Activated CD4-positive, alpha-beta memory T cell treated with anti-CD3 and anti-CD28 coated beads, Interleukin-2, amount 10 ng/mL, durations not matched to agents 7 days and 5 days (primary cell): Measurements from ENCODE around the gene CTNNA1. TPM values are rescaled to one million over a fixed set of nuclear protein-coding genes. Genes with fewer than 3 reads are reported as not detected.
A peak's percentile ranks its signal among the peaks of the same experiment; 100 is the strongest.

Source experiments
- CTCF ChIA-PET: fragments of 350-600 bp; sonication (Branson Sonifier 250); formaldehyde crosslinking; loops from one replicate; lab custom pipeline; 2021; ENCODE audit warnings: antibody characterized with exemption, inconsistent platforms; lab: Charles Lee
- POLR2A ChIA-PET: fragments of 350-600 bp; sonication (Branson Sonifier 250); formaldehyde crosslinking; loops from one replicate; lab custom pipeline; 2021; ENCODE audit warnings: antibody characterized with exemption; lab: Charles Lee
- DNase-seq: peaks from one replicate; pipeline ENCODE4 v3.0.0-alpha.2; 2020
- H3K27ac Mint-ChIP-seq: one replicate; pipeline ENCODE4 v1.8.0; 2021; ENCODE audit warnings: mild to moderate bottlenecking, mixed read lengths
- H3K27me3 Mint-ChIP-seq: one replicate; pipeline ENCODE4 v1.8.0; 2021; ENCODE audit warnings: mixed read lengths
- H3K36me3 Mint-ChIP-seq: one replicate; pipeline ENCODE4 v1.8.0; 2021; ENCODE audit warnings: low read depth, mixed read lengths
- H3K4me1 Mint-ChIP-seq: one replicate; pipeline ENCODE4 v1.8.0; 2021; ENCODE audit warnings: mixed read lengths
- H3K4me3 Mint-ChIP-seq: one replicate; pipeline ENCODE4 v1.8.0; 2021; ENCODE audit warnings: mild to moderate bottlenecking, mixed read lengths
- H3K9me3 Mint-ChIP-seq: one replicate; pipeline ENCODE4 v1.8.0; 2021; ENCODE audit warnings: mixed read lengths
- total RNA-seq, 2 experiments: library from RNA; stranded (reverse); gene quantifications; one replicate each; pipeline ENCODE4 v1.2.3, GENCODE V29; 2021

Gene CTNNA1
- total RNA-seq, 2 experiments from 2014 or later: 79.8 to 90.5 TPM

GRCh38 chr5:138853132-138853531, 99.9 kb downstream of the CTNNA1 start:
- CTCF ChIA-PET: no interaction called here
- no peak overlapping the region for H3K27ac Mint-ChIP-seq
- H3K36me3 Mint-ChIP-seq: no peaks in the 10 kb centered on the region
- peaks cover 2% of the 10 kb centered on the region for H3K27me3 Mint-ChIP-seq
- H3K4me1 Mint-ChIP-seq: peaks cover 20% of the 10 kb centered on the region
- H3K9me3 Mint-ChIP-seq: no peaks in the 10 kb centered on the region
- POLR2A ChIA-PET: interaction anchor here (1.0 kb wide), 1 partner anchor 16 kb away, joined by 4 read pairs; no protein-coding TSS in a partner anchor
- H3K4me3 Mint-ChIP-seq: no peak overlapping the region
- no peak for DNase-seq

GRCh38 chr5:138867011-138867410, 113.8 kb downstream of the CTNNA1 start:
- no peak overlapping the region for H3K4me3 Mint-ChIP-seq
- ChIA-PET POLR2A (no interaction called here), CTCF (interaction anchor here (1.2 kb wide), 1 partner anchor 11 kb away, joined by 3 read pairs; no protein-coding TSS in a partner anchor)

GRCh38 chr5:138869038-138869437, 115.8 kb downstream of the CTNNA1 start:
- peaks cover 3% of the 10 kb centered on the region for H3K36me3 Mint-ChIP-seq
- H3K4me3 Mint-ChIP-seq: no peak overlapping the region
- no peaks in the 10 kb centered on the region for H3K9me3 Mint-ChIP-seq
- no peak overlapping the region for H3K27ac Mint-ChIP-seq
- DNase-seq: no peak
- POLR2A ChIA-PET: interaction anchor here (1.0 to 1.6 kb wide), 2 partner anchors 15 to 86 kb away, joined by 3 to 4 read pairs; no protein-coding TSS in a partner anchor
- peaks cover 14% of the 10 kb centered on the region for H3K4me1 Mint-ChIP-seq
- H3K27me3 Mint-ChIP-seq: peaks cover 7% of the 10 kb centered on the region
- CTCF ChIA-PET: interaction anchor here (0.7 to 1.5 kb wide), 3 partner anchors 124 to 1068 kb away, joined by 3 to 4 read pairs (median 3); no protein-coding TSS in a partner anchor

More at GRCh38 chr5:138867011-138867410, 113.8 kb downstream of the CTNNA1 start:
- peaks cover 4% of the 10 kb centered on the region for H3K9me3 Mint-ChIP-seq
- H3K4me1 Mint-ChIP-seq: peaks cover 14% of the 10 kb centered on the region
- no peak overlapping the region for H3K27ac Mint-ChIP-seq
- peaks cover 11% of the 10 kb centered on the region for H3K36me3 Mint-ChIP-seq
- DNase-seq: no peak
- peaks cover 7% of the 10 kb centered on the region for H3K27me3 Mint-ChIP-seq

- no peak for DNase-seq
Measured at GRCh38 chr5:138869763-138870500, 116.7 kb downstream of the CTNNA1 start.

GRCh38 chr5:138870611-138871010, 117.4 kb downstream of the CTNNA1 start:
- no peaks in the 10 kb centered on the region for H3K9me3 Mint-ChIP-seq
- DNase-seq: no peak
- no peak overlapping the region for H3K27ac Mint-ChIP-seq
- POLR2A ChIA-PET: no interaction called here
- H3K4me1 Mint-ChIP-seq: peaks cover 14% of the 10 kb centered on the region
- no peak overlapping the region for H3K4me3 Mint-ChIP-seq
- peaks cover 7% of the 10 kb centered on the region for H3K27me3 Mint-ChIP-seq
- H3K36me3 Mint-ChIP-seq: peaks cover 3% of the 10 kb centered on the region
- CTCF ChIA-PET: interaction anchor here (1.5 kb wide), 1 partner anchor 229 kb away, joined by 3 read pairs; no protein-coding TSS in a partner anchor

More at GRCh38 chr5:138869763-138870500, 116.7 kb downstream of the CTNNA1 start:
- peaks cover 7% of the 10 kb centered on the region for H3K27me3 Mint-ChIP-seq
- no peaks in the 10 kb centered on the region for H3K9me3 Mint-ChIP-seq
- H3K27ac Mint-ChIP-seq: no peak overlapping the region
- peaks cover 14% of the 10 kb centered on the region for H3K4me1 Mint-ChIP-seq
- ChIA-PET POLR2A (interaction anchor here (0.7 to 1.0 kb wide), 2 partner anchors 43 to 85 kb away, joined by 3 read pairs; no protein-coding TSS in a partner anchor), CTCF (interaction anchor here (0.7 to 1.5 kb wide), 2 partner anchors 123 to 229 kb away, joined by 3 read pairs; no protein-coding TSS in a partner anchor)
- H3K4me3 Mint-ChIP-seq: peak overlapping the region; percentile 9
- peaks cover 3% of the 10 kb centered on the region for H3K36me3 Mint-ChIP-seq

- no peak for DNase-seq
- H3K27me3 Mint-ChIP-seq: peaks cover 7% of the 10 kb centered on the region
- POLR2A ChIA-PET: no interaction called here
- CTCF ChIA-PET: no interaction called here
- peaks cover 14% of the 10 kb centered on the region for H3K4me1 Mint-ChIP-seq
- H3K4me3 Mint-ChIP-seq: no peak overlapping the region
- no peak overlapping the region for H3K27ac Mint-ChIP-seq
- no peaks in the 10 kb centered on the region for H3K36me3 Mint-ChIP-seq
- no peaks in the 10 kb centered on the region for H3K9me3 Mint-ChIP-seq
Measured at GRCh38 chr5:138872841-138873465, 119.7 kb downstream of the CTNNA1 start.

GRCh38 chr5:138873466-138874221, 120.4 kb downstream of the CTNNA1 start:
- ChIA-PET POLR2A (no interaction called here), CTCF (no interaction called here)
- Mint-ChIP-seq H3K4me1 (peaks cover 14% of the 10 kb centered on the region), H3K36me3 (no peaks in the 10 kb centered on the region), H3K27me3 (peaks cover 7% of the 10 kb centered on the region), H3K4me3 (no peak overlapping the region), H3K27ac (no peak overlapping the region), H3K9me3 (no peaks in the 10 kb centered on the region)
- no peak for DNase-seq

GRCh38 chr5:138874241-138874640, 121.0 kb downstream of the CTNNA1 start:
- DNase-seq: no peak
- Mint-ChIP-seq H3K36me3 (no peaks in the 10 kb centered on the region), H3K4me1 (peaks cover 14% of the 10 kb centered on the region), H3K9me3 (no peaks in the 10 kb centered on the region), H3K27me3 (peaks cover 7% of the 10 kb centered on the region), H3K4me3 (no peak overlapping the region), H3K27ac (no peak overlapping the region)
- CTCF ChIA-PET: no interaction called here
- POLR2A ChIA-PET: no interaction called here

GRCh38 chr5:138874771-138875551, 121.7 kb downstream of the CTNNA1 start, which contains the start of gene LRRTM2:
TSS of gene LRRTM2 (minus strand) at chr5:138875335. CDS start at chr5:138874911, 424 bp downstream.
- ChIA-PET CTCF (no interaction called here), POLR2A (no interaction called here)
- Mint-ChIP-seq H3K4me3 (no peak within 1 kb of the TSS), H3K4me1 (peaks cover 8% of the 10 kb centered on the region), H3K27me3 (peaks cover 7% of the 10 kb centered on the region), H3K36me3 (no peaks in the 10 kb centered on the region), H3K9me3 (no peaks in the 10 kb centered on the region), H3K27ac (no peak within 1 kb of the TSS)
- no peak for DNase-seq

- Mint-ChIP-seq H3K9me3 (no peaks in the 10 kb centered on the region), H3K27me3 (peaks cover 6% of the 10 kb centered on the region), H3K27ac (no peak overlapping the region), H3K4me1 (peaks cover 4% of the 10 kb centered on the region), H3K4me3 (no peak overlapping the region), H3K36me3 (no peaks in the 10 kb centered on the region)
- DNase-seq: no peak
- POLR2A ChIA-PET: no interaction called here
- CTCF ChIA-PET: no interaction called here
Measured at GRCh38 chr5:138875552-138875875, 122.3 kb downstream of the CTNNA1 start.

GRCh38 chr5:138875946-138876345, 122.7 kb downstream of the CTNNA1 start:
- no peak overlapping the region for H3K27ac Mint-ChIP-seq
- no peaks in the 10 kb centered on the region for H3K9me3 Mint-ChIP-seq
- POLR2A ChIA-PET: no interaction called here
- H3K4me1 Mint-ChIP-seq: peaks cover under 1% of the 10 kb centered on the region
- no peak for DNase-seq
- H3K36me3 Mint-ChIP-seq: no peaks in the 10 kb centered on the region
- CTCF ChIA-PET: no interaction called here
- H3K4me3 Mint-ChIP-seq: no peak overlapping the region
- H3K27me3 Mint-ChIP-seq: peaks cover 3% of the 10 kb centered on the region

GRCh38 chr5:138876811-138877210, 123.6 kb downstream of the CTNNA1 start:
- POLR2A ChIA-PET: no interaction called here
- CTCF ChIA-PET: no interaction called here

More at GRCh38 chr5:138876811-138877210, 123.6 kb downstream of the CTNNA1 start:
- peaks cover under 1% of the 10 kb centered on the region for H3K27me3 Mint-ChIP-seq
- H3K4me1 Mint-ChIP-seq: no peaks in the 10 kb centered on the region
- no peak overlapping the region for H3K4me3 Mint-ChIP-seq
- DNase-seq: no peak
- H3K27ac Mint-ChIP-seq: no peak overlapping the region
- H3K36me3 Mint-ChIP-seq: no peaks in the 10 kb centered on the region
- no peaks in the 10 kb centered on the region for H3K9me3 Mint-ChIP-seq
